HepG2 (cell line): ENCODE measurements around the gene GATAD2B. TPM values are rescaled to one million over a fixed set of nuclear protein-coding genes. Genes with fewer than 3 reads are reported as not detected.
A peak's percentile ranks its signal among the peaks of the same experiment; 100 is the strongest.

Source experiments
- BCL6 ChIP-seq: IDR thresholded peaks from 2 replicates; pipeline ENCODE4 v1.6.1; 2016; ENCODE audit warnings: missing genetic modification reagents, missing compliant biosample characterization
- CBFB ChIP-seq: sonication (generic); formaldehyde crosslinking; IDR thresholded peaks from 2 replicates; pipeline ENCODE4 v1.4.0; 2020; ENCODE audit warnings: missing genetic modification reagents
- DDIT3 ChIP-seq: sonication (generic); formaldehyde crosslinking; IDR thresholded peaks from 2 replicates; pipeline ENCODE4 v1.4.0; 2020; ENCODE audit warnings: mild to moderate bottlenecking, missing genetic modification reagents
- GPBP1L1 ChIP-seq: sonication (generic); formaldehyde crosslinking; IDR thresholded peaks from 2 replicates; pipeline ENCODE4 v1.5.0; 2020; ENCODE audit warnings: mild to moderate bottlenecking, missing genetic modification reagents
- HOXA5 ChIP-seq: sonication (generic); formaldehyde crosslinking; IDR thresholded peaks from 2 replicates; pipeline ENCODE4 v1.4.0; 2020; ENCODE audit warnings: missing genetic modification reagents
- JDP2 ChIP-seq: sonication (generic); formaldehyde crosslinking; IDR thresholded peaks from 2 replicates; pipeline ENCODE4 v1.8.1; 2022; ENCODE audit warnings: missing genetic modification reagents, borderline replicate concordance
- KAT8 ChIP-seq: IDR thresholded peaks from 2 replicates; pipeline ENCODE4 v1.6.1; 2016; ENCODE audit warnings: missing genetic modification reagents, missing compliant biosample characterization
- MEIS1 ChIP-seq: sonication (generic); formaldehyde crosslinking; IDR thresholded peaks from 2 replicates; pipeline ENCODE4 v1.9.0; 2021; ENCODE audit warnings: mild to moderate bottlenecking, missing genetic modification reagents, moderate library complexity, borderline replicate concordance
- MXD4 ChIP-seq: IDR thresholded peaks from 2 replicates; pipeline ENCODE4 v1.6.1; 2016; ENCODE audit warnings: mild to moderate bottlenecking, missing biosample characterization, missing genetic modification reagents
- NFIB ChIP-seq: sonication (generic); formaldehyde crosslinking; IDR thresholded peaks from 2 replicates; pipeline ENCODE4 v1.9.0; 2021; ENCODE audit warnings: missing genetic modification reagents, mild to moderate bottlenecking, borderline replicate concordance
- PITX1 ChIP-seq: sonication (generic); formaldehyde crosslinking; IDR thresholded peaks from 2 replicates; pipeline ENCODE4 v1.5.1; 2020; ENCODE audit warnings: mild to moderate bottlenecking, missing genetic modification reagents
- RBAK ChIP-seq: sonication (generic); formaldehyde crosslinking; IDR thresholded peaks from 2 replicates; pipeline ENCODE4 v1.5.1; 2020; ENCODE audit warnings: mild to moderate bottlenecking, missing genetic modification reagents
- RCOR2 ChIP-seq: IDR thresholded peaks from 2 replicates; pipeline ENCODE4 v1.6.1; 2016; ENCODE audit warnings: missing biosample characterization, missing genetic modification reagents
- RFX3 ChIP-seq: IDR thresholded peaks from 2 replicates; pipeline ENCODE4 v1.6.1; 2016; ENCODE audit warnings: missing biosample characterization, missing genetic modification reagents
- ZC3H4 ChIP-seq: sonication (generic); formaldehyde crosslinking; IDR thresholded peaks from 2 replicates; pipeline ENCODE4 v1.4.0; 2020; ENCODE audit warnings: missing genetic modification reagents, borderline replicate concordance
- ZMYM3 ChIP-seq: sonication (generic); formaldehyde crosslinking; IDR thresholded peaks from 2 replicates; pipeline ENCODE4 v1.5.1; 2020; ENCODE audit warnings: mild to moderate bottlenecking, missing genetic modification reagents
- ZNF251 ChIP-seq: sonication (generic); formaldehyde crosslinking; IDR thresholded peaks from 2 replicates; pipeline ENCODE4 v1.9.0; 2021; ENCODE audit warnings: mild to moderate bottlenecking, missing genetic modification reagents
- ZNF850 ChIP-seq: sonication (generic); formaldehyde crosslinking; conservative IDR thresholded peaks from 2 replicates; pipeline ENCODE4 v1.9.0; 2021; ENCODE audit warnings: mild to moderate bottlenecking, missing genetic modification reagents
- polyA plus RNA-seq, 8 experiments: library from polyadenylated mRNA; depleted of rRNA in 3 of 8; stranded (reverse) in 7 of 8; unstranded in 1 of 8; fragments of >200 nt; fragmentation: Illumina TruSeq in 4 of 8; extraction: Trizol in 4 of 8; gene quantifications; 2 replicates each; pipeline versions ENCODE4 v1.2.1 to v1.2.3, GENCODE V29; 2011 to 2016; ENCODE audit warnings: low read depth in 4 of 8, missing spikeins in 1 of 8, mixed read lengths in 1 of 8; ENCODE audit not compliant: insufficient read depth in 1 of 8
- total RNA-seq, 5 experiments: library from RNA; depleted of rRNA; stranded (reverse); fragments of >200 nt; fragmentation: Illumina TruSeq; extraction: Trizol; gene quantifications; 2 replicates each; pipeline ENCODE4 v1.2.3, GENCODE V29; 2016; ENCODE audit warnings: low read depth in 1 of 5
- TF ChIP-seq, protein P1 (sequence below), 2 experiments: fragments of 450-650 bp in 1 of 2; sonication (generic) in 1 of 2; formaldehyde crosslinking in 1 of 2; IDR thresholded peaks; 2 replicates each; pipeline versions ENCODE4 v1.6.1 to v1.8.0; 2016 to 2022; ENCODE audit warnings: antibody characterized with exemption in 1 of 2, mild to moderate bottlenecking in 1 of 2, missing genetic modification reagents in 1 of 2

Gene GATAD2B
- total and polyA plus RNA-seq, 2 of the 13 experiments (the other 11 are each of a cell fraction or from before 2014, with no cell fraction given): 3.2 to 5.2 TPM

DNA sequence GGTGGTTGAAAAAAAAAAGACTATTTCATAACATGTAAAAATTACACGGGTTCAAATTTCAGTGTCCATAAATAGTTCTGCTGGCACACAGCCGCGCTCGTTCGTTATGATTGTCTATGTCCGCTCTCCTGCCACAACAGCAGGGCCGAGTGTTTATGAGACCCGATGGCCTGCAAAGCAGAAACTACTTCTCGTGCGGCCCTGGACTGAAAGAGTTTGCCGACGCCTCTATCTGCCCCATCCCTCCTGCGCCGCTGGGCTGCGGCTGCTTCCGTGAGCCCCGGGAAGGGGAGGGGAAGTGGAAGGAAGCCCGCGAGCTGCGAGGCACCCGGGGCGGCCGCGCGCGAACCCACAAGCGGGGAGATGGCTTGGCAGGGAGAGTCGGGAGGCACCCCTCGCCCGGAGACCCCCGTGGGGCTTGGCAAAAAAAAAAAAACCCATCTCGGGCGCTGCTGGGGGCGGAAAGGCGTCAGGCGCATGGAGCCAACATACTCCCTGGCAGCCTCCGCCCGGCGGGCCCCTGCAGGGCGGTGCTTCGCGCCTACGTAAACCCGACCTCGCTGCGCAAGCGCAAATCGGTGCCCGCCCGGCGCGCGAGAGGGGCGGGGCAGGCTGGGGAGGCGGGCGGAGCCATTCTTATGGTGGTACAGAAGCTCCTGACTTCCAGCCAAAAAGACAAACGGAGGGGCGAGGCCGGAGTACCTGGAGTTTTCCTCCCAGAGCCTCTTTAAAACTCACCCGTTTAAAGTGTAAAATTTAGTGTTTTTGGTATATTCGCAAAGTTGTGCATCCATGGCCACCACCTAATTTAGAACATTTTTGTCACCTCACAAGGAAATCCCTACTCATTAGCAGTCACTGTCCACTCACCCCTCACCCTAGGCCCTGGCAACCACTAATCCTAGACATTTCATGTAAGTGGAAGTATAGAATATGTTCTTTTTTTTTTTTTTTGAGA is 139.3 kb downstream of the GATAD2B start (continued):
- TF ChIP-seq ZMYM3 (CRISPR knock-in tag): no peak
- TF ChIP-seq MXD4: 0 out of 2 replicates have a peak, but pooled peaks have one; percentile 27
- peak; percentile 69 for TF ChIP-seq KAT8 (CRISPR knock-in tag)
- TF ChIP-seq NFIB (CRISPR knock-in tag): no peak
- no peak for TF ChIP-seq RFX3
- TF ChIP-seq ZNF850: no peak
- TF ChIP-seq GPBP1L1: no peak
- TF ChIP-seq HOXA5 (CRISPR knock-in tag): peak; percentile 87; the same call in 1 of the 2 replicates
- TF ChIP-seq PITX1 (CRISPR knock-in tag): peak; percentile 47; the same call in 1 of the 2 replicates
- no peak for TF ChIP-seq CBFB
- no peak for TF ChIP-seq JDP2 (CRISPR knock-in tag)
- TF ChIP-seq BCL6: peak; percentile 36
- TF ChIP-seq ZNF251 (CRISPR knock-in tag): no peak
- no peak for TF ChIP-seq ZC3H4 (CRISPR knock-in tag)
- no peak for TF ChIP-seq RBAK (CRISPR knock-in tag)
- no peak for TF ChIP-seq DDIT3 (CRISPR knock-in tag)
- no peak for TF ChIP-seq RCOR2 (CRISPR knock-in tag)
- TF ChIP-seq, protein P1, sequence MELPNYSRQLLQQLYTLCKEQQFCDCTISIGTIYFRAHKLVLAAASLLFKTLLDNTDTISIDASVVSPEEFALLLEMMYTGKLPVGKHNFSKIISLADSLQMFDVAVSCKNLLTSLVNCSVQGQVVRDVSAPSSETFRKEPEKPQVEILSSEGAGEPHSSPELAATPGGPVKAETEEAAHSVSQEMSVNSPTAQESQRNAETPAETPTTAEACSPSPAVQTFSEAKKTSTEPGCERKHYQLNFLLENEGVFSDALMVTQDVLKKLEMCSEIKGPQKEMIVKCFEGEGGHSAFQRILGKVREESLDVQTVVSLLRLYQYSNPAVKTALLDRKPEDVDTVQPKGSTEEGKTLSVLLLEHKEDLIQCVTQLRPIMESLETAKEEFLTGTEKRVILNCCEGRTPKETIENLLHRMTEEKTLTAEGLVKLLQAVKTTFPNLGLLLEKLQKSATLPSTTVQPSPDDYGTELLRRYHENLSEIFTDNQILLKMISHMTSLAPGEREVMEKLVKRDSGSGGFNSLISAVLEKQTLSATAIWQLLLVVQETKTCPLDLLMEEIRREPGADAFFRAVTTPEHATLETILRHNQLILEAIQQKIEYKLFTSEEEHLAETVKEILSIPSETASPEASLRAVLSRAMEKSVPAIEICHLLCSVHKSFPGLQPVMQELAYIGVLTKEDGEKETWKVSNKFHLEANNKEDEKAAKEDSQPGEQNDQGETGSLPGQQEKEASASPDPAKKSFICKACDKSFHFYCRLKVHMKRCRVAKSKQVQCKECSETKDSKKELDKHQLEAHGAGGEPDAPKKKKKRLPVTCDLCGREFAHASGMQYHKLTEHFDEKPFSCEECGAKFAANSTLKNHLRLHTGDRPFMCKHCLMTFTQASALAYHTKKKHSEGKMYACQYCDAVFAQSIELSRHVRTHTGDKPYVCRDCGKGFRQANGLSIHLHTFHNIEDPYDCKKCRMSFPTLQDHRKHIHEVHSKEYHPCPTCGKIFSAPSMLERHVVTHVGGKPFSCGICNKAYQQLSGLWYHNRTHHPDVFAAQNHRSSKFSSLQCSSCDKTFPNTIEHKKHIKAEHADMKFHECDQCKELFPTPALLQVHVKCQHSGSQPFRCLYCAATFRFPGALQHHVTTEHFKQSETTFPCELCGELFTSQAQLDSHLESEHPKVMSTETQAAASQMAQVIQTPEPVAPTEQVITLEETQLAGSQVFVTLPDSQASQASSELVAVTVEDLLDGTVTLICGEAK (IDR thresholded peaks at IDR 0.05): no peak
- TF ChIP-seq, protein P1 (CRISPR knock-in tag; IDR thresholded peaks at IDR 0.05): peak; percentile 69; the same call in 1 of the 2 replicates
- TF ChIP-seq MEIS1: no peak
